ENCODE measurements around the gene CYB561D1. TPM values are rescaled to one million over a fixed set of nuclear protein-coding genes. Genes with fewer than 3 reads are reported as not detected.

CYB561D1 gene
- total RNA-seq, 1 experiment from 2014 or later, result 11.7 TPM

- DNase-seq, result no peak
- H2AFZ ChIP-seq, result no peak overlapping the region
- TF ChIP-seq EZH2 (IDR thresholded peaks at IDR 0.05; ENCODE audit: low read depth) (no peak), CTCF (conservative IDR thresholded peaks at IDR 0.05) (no peak)
- peaks cover 35% of the 10 kb centered on the region; the same call in 1 of the 2 replicates for H3K27me3 ChIP-seq (ENCODE audit: insufficient read depth, low read depth)
- BruUV-seq (replicated peaks), result no TSS peak
- ChIA-PET CTCF (interaction anchor here (0.9 kb wide), 1 partner anchor 22 kb away, joined by 3 read pairs; no protein-coding TSS in a partner anchor), POLR2A (ENCODE audit: unreplicated experiment) (no interaction called here)
- no peak overlapping the region for H3K27ac ChIP-seq
- no peak overlapping the region for H3K4me2 ChIP-seq
- H3K9me2 ChIP-seq (ENCODE audit: insufficient read depth), result no peaks in the 10 kb centered on the region
- no peaks in the 10 kb centered on the region for H3K9me3 ChIP-seq (ENCODE audit: insufficient read depth, low read depth)
- H3K4me1 ChIP-seq (replicated peaks; ENCODE audit: insufficient read depth), result no peaks in the 10 kb centered on the region
- intact Hi-C loops (cut with micrococcal nuclease; ENCODE audit: unreplicated experiment), result no loop called here
- H3K36me3 ChIP-seq (ENCODE audit: low read depth), result no peaks in the 10 kb centered on the region
- no peak overlapping the region for H3K4me3 ChIP-seq
- H4K20me1 ChIP-seq (ENCODE audit: insufficient read depth), result no peaks in the 10 kb centered on the region
- no peaks in the 10 kb centered on the region for H3F3A ChIP-seq (ENCODE audit: insufficient read depth, low read depth)
- H3K79me2 ChIP-seq (ENCODE audit: low read depth), result no peaks in the 10 kb centered on the region
Measured at GRCh38 chr1:109521002-109521951, 27.4 kb downstream of the CYB561D1 start.

- ChIA-PET CTCF (interaction anchor here (0.9 kb wide), 1 partner anchor 23 kb away, joined by 3 read pairs; no protein-coding TSS in a partner anchor), POLR2A (ENCODE audit: unreplicated experiment) (no interaction called here)
- no peak overlapping the region for H3K4me3 ChIP-seq
- no TSS peak for BruUV-seq (replicated peaks)
- no peak overlapping the region for H3K27ac ChIP-seq
- DNase-seq, result no peak
- H3K4me1 ChIP-seq (replicated peaks; ENCODE audit: insufficient read depth), result no peaks in the 10 kb centered on the region
- no peak overlapping the region for H2AFZ ChIP-seq
- H3K36me3 ChIP-seq (ENCODE audit: low read depth), result no peaks in the 10 kb centered on the region
- H3K9me2 ChIP-seq (ENCODE audit: insufficient read depth), result no peaks in the 10 kb centered on the region
- no peaks in the 10 kb centered on the region for H4K20me1 ChIP-seq (ENCODE audit: insufficient read depth)
- no peak overlapping the region for H3K4me2 ChIP-seq
- no peaks in the 10 kb centered on the region for H3K79me2 ChIP-seq (ENCODE audit: low read depth)
- peaks cover 41% of the 10 kb centered on the region for H3K27me3 ChIP-seq (ENCODE audit: insufficient read depth, low read depth)
- no peaks in the 10 kb centered on the region for H3F3A ChIP-seq (ENCODE audit: insufficient read depth, low read depth)
- no peak for TF ChIP-seq CTCF (conservative IDR thresholded peaks at IDR 0.05)
- no peak for TF ChIP-seq EZH2 (IDR thresholded peaks at IDR 0.05; ENCODE audit: low read depth)
- no peaks in the 10 kb centered on the region for H3K9me3 ChIP-seq (ENCODE audit: insufficient read depth, low read depth)
- intact Hi-C loops (cut with micrococcal nuclease; ENCODE audit: unreplicated experiment), result no loop called here
Measured at GRCh38 chr1:109522026-109522425, 28.1 kb downstream of the CYB561D1 start.

DNA sequence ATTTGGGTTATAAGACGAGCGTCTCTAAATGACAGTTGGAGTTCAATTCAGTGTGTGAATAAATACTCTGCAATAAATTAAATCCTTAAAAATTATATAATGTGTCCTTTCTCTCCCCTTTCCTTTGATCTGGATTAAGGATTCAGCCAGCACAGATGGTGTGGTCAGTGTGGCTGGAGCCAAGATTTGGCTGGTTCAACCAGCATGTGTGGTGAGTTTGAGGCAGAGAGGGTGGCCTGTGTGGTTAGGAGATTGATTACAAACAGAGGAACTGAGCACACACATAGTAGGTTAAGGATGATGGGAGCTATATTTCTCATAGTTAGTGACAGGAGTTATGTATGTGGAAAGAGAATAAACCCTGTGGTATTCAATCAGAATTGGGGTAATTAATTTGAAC, 29.8 kb downstream of the CYB561D1 start:
- H4K20me1 ChIP-seq (ENCODE audit: insufficient read depth), result no peaks in the 10 kb centered on the region
- no peak overlapping the region for H2AFZ ChIP-seq
- no peaks in the 10 kb centered on the region for H3K36me3 ChIP-seq (ENCODE audit: low read depth)
- H3K27ac ChIP-seq, result no peak overlapping the region
- no peak for TF ChIP-seq CTCF (conservative IDR thresholded peaks at IDR 0.05)
- POLR2A ChIA-PET (ENCODE audit: unreplicated experiment), result no interaction called here
- H3K9me3 ChIP-seq (ENCODE audit: insufficient read depth, low read depth), result no peaks in the 10 kb centered on the region
- no peaks in the 10 kb centered on the region for H3F3A ChIP-seq (ENCODE audit: insufficient read depth, low read depth)
- H3K9me2 ChIP-seq (ENCODE audit: insufficient read depth), result no peaks in the 10 kb centered on the region
- H3K27me3 ChIP-seq (ENCODE audit: insufficient read depth, low read depth), result peaks cover 47% of the 10 kb centered on the region
- H3K79me2 ChIP-seq (ENCODE audit: low read depth), result no peaks in the 10 kb centered on the region
- no peak for DNase-seq
- BruUV-seq (replicated peaks), result no TSS peak
- H3K4me3 ChIP-seq, result no peak overlapping the region
- H3K4me1 ChIP-seq (replicated peaks; ENCODE audit: insufficient read depth), result no peaks in the 10 kb centered on the region
- CTCF ChIA-PET, result no interaction called here
- intact Hi-C loops (cut with micrococcal nuclease; ENCODE audit: unreplicated experiment), result no loop called here
- no peak overlapping the region for H3K4me2 ChIP-seq
